ENCODE measurements around the gene MAP7D3.
"Not testable (repeated sequence)": the region's sequence is repeated elsewhere in the genome, so short reads cannot be mapped to it uniquely, and the experiment has no call there.

MAP7D3 gene

DNA sequence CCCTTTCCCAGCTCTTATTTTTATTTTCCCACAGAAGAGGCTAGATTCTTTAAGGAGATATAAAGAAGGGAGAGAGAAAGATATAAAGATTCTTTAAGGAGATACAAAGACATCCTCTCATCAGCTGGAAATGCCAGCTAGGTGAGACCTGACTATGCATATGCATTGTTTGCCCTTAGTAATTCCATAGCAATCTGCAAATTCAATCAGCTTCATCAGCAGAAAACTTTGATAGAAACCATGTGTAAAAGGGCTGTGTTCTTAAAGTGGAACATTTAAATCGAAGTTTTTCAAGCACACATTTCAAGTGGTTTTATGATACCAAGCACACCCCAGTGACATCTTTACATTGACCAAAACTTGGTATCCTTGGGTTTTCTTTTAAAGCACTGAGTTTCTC, 79.8 kb downstream of the MAP7D3 start:
- no peak for DNase-seq

GRCh38 chrX:136170139-136170800, 80.9 kb downstream of the MAP7D3 start:
- DNase-seq, result no peak

DNA sequence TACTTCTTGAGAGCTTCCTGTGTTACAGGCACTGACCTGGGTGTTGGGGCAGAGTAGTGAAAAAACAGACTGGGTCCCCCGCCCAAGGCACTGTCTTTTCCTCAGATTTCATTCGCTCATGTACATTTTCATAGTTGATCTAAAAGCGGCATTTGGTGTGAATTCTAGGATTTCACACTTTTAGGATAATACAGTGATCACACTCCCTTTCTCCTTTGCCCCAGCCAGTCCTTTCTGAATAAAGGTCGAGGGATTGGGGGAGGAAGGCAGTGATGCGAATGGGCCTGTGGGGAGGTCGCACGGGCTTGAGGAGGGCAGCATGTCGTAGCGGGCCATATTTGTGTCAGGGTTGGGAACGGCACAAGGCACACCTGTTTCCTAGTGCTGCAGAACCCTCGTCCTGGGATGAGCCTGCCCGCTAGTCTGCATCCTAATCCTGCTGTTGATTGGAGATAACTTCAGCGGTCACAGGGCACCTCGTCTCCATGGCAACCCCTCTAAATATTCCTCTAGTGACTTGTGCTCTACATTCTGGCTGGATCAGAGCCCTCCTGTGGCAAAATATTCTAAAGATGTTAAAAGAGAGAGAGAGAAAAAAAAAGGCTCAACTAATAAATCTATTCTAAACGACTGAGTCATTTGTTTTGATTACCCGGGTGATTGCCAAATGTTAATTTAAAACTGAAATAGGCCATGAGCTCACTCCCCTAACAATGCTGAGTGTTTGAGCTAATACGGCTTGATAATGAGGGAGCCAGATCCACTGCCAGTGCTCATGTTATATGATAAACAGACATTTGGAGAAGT, 82.1 kb downstream of the MAP7D3 start:
- no peak for DNase-seq

- not testable (repeated sequence) for DNase-seq
Observed at GRCh38 chrX:136167989-136168388, 83.2 kb downstream of the MAP7D3 start.

DNA sequence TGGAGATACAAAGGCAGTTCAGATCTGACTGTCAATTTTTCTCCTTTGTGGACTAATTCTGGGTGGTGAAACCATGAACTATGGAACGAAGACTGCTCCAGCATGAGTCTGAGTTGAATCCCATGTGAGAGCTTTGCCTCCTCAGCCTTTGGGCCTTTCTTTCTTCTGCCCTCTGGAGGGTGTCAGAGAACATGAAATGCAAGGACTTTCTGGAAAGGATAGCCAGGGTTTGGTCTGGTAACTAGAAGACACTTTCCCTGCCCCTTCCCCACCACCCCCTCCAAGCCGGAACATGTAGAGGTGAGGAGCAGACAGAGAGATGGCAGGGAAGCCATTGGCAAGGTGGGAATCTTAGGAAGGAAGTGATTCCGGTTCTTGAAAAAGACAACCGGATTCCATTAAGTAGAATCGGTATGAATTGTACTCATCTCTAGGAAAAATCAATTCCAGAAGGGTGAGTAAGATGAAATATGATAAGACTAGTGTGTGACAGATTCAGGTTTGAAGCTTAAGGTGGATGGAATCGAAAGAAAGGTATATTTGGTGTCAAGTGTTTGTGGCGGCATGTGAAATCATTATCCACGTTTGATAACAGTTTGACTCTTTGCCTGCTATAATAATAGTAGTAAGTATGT, 84.9 kb downstream of the MAP7D3 start:
- DNase-seq, result peak; percentile 18

DNA sequence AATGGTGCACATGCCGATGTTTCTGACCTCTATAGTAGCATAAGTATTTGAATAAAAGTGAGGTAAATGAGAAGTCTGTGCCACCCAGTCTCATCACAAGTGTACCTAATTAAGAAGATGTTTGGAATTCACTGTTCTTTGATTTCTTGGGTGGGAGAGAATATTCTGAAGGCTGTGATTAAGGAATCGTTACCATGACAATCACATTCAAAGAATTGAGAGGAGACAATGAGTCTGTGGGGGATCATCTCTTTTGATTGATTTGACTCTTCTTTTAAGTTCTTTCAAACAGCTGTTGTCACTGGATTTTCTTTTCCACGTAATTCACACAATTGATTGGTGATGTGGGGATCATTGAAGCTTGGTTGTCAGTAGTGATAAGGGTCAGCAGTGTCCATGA, 85.8 kb downstream of the MAP7D3 start:
- no peak for DNase-seq

GRCh38 chrX:136163689-136164088, 87.5 kb downstream of the MAP7D3 start:
- no peak for DNase-seq

Measured in GDM1 (cell line).